HepG2 (cell line): ENCODE results near the gene MAN2B2. TPM values are rescaled to one million over a fixed set of nuclear protein-coding genes. Genes with fewer than 3 reads are reported as not detected.

Experiments used
- AKAP8 ChIP-seq: sonication (generic); formaldehyde crosslinking; IDR thresholded peaks from 2 replicates; pipeline ENCODE4 v1.5.1; 2020; ENCODE audit warnings: mild to moderate bottlenecking, missing genetic modification reagents
- BRD4 ChIP-seq: sonication (generic); formaldehyde crosslinking; IDR thresholded peaks from 2 replicates; pipeline ENCODE4 v1.4.0; 2020; ENCODE audit warnings: missing genetic modification reagents
- ERF ChIP-seq: IDR thresholded peaks from 2 replicates; pipeline ENCODE4 v1.6.1; 2018; ENCODE audit warnings: missing biosample characterization, missing genetic modification reagents
- MXI1 ChIP-seq: IDR thresholded peaks from 3 replicates; pipeline ENCODE4 v1.6.1; 2012; ENCODE audit warnings: low read depth, low read length, inconsistent platforms, borderline replicate concordance
- PAX8 ChIP-seq: sonication (generic); formaldehyde crosslinking; IDR thresholded peaks from 2 replicates; pipeline ENCODE4 v1.8.0; 2022; ENCODE audit warnings: mild to moderate bottlenecking, missing genetic modification reagents, borderline replicate concordance
- PPARG ChIP-seq: conservative IDR thresholded peaks from 2 replicates; pipeline ENCODE4 v1.6.1; 2016; ENCODE audit warnings: missing biosample characterization, missing genetic modification reagents
- SIN3A ChIP-seq: IDR thresholded peaks from 2 replicates; pipeline ENCODE4 v1.6.1; 2011; ENCODE audit warnings: low read depth, mild to moderate bottlenecking, control low read depth, low read length, borderline replicate concordance
- SUZ12 ChIP-seq: fragments of 150-350 bp; IDR thresholded peaks from 2 replicates; pipeline ENCODE4 v1.6.1; 2014; ENCODE audit warnings: low read depth, low read length
- TBX3 ChIP-seq: fragments of 450-650 bp; IDR thresholded peaks from 2 replicates; pipeline ENCODE4 v1.6.1; 2017; ENCODE audit warnings: antibody characterized with exemption, mild to moderate bottlenecking, inconsistent platforms, borderline replicate concordance
- ZNF44 ChIP-seq: sonication (generic); formaldehyde crosslinking; IDR thresholded peaks from 2 replicates; pipeline ENCODE4 v1.5.1; 2020; ENCODE audit warnings: mild to moderate bottlenecking, missing genetic modification reagents
- ZNF672 ChIP-seq: sonication (generic); formaldehyde crosslinking; IDR thresholded peaks from 2 replicates; pipeline ENCODE4 v1.8.1; 2022; ENCODE audit warnings: missing genetic modification reagents
- ZNF850 ChIP-seq: sonication (generic); formaldehyde crosslinking; conservative IDR thresholded peaks from 2 replicates; pipeline ENCODE4 v1.9.0; 2021; ENCODE audit warnings: mild to moderate bottlenecking, missing genetic modification reagents
- polyA plus RNA-seq, 8 experiments: library from polyadenylated mRNA; depleted of rRNA in 3 of 8; stranded (reverse) in 7 of 8; unstranded in 1 of 8; fragments of >200 nt; fragmentation: Illumina TruSeq in 4 of 8; extraction: Trizol in 4 of 8; gene quantifications; 2 replicates each; pipeline versions ENCODE4 v1.2.1 to v1.2.3, GENCODE V29; 2011 to 2016; ENCODE audit warnings: low read depth in 4 of 8, missing spikeins in 1 of 8, mixed read lengths in 1 of 8; ENCODE audit not compliant: insufficient read depth in 1 of 8
- total RNA-seq, 5 experiments: library from RNA; depleted of rRNA; stranded (reverse); fragments of >200 nt; fragmentation: Illumina TruSeq; extraction: Trizol; gene quantifications; 2 replicates each; pipeline ENCODE4 v1.2.3, GENCODE V29; 2016; ENCODE audit warnings: low read depth in 1 of 5
- TF ChIP-seq, protein P1 (sequence below), 2 experiments: fragments of 450-650 bp in 1 of 2; sonication (generic) in 1 of 2; formaldehyde crosslinking in 1 of 2; IDR thresholded peaks; 2 replicates each; pipeline versions ENCODE4 v1.6.1 to v1.8.0; 2016 to 2022; ENCODE audit warnings: antibody characterized with exemption in 1 of 2, mild to moderate bottlenecking in 1 of 2, missing genetic modification reagents in 1 of 2
- TF ChIP-seq, protein P2 (sequence below): sonication (generic); formaldehyde crosslinking; IDR thresholded peaks from 2 replicates; pipeline ENCODE4 v1.8.0; 2022; ENCODE audit warnings: missing genetic modification reagents, mild to moderate bottlenecking, moderate library complexity, borderline replicate concordance
- TF ChIP-seq, protein P3 (sequence below): sonication (generic); formaldehyde crosslinking; IDR thresholded peaks from 2 replicates; pipeline ENCODE4 v1.5.1; 2020; ENCODE audit warnings: missing genetic modification reagents, mild to moderate bottlenecking, borderline replicate concordance

The MAN2B2 gene
- total and polyA plus RNA-seq, 2 of the 13 experiments (the other 11 are each of a cell fraction or from before 2014, with no cell fraction given), result 4.8 to 5.4 TPM

DNA sequence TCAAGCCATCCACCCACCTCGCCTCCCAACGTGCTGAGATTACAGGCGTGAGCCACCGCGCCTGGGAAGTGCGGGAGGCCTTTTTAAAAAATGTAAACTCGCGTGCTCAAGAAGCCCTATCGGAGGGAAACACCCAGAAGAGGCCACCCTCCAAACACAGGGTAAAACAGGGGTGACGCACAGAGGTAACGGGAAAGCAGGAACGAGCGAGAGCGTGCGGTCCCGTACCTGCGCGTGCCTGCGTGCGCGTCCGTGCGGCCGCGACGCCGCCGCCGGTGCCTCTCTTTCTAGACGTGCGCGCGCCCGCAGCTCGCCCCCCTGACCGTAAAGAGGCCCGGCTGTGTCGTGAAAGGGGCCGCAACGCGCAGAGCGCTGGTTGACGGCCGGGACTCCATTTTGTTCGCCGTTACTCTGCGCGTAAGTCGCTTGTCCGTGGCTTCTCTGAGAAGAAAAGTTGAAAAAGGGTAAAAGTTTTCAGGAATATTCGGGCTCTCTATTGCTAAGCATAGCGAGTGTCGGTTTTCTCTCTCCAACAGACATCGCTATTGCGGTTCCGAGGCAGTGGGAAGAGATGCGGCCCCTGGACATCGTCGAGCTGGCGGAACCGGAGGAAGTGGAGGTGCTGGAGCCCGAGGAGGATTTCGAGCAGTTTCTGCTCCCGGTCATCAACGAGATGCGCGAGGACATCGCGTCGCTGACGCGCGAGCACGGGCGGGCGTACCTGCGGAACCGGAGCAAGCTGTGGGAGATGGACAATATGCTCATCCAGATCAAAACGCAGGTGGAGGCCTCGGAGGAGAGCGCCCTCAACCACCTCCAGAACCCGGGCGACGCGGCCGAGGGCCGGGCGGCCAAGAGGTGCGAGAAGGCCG lies 65.5 kb downstream of the MAN2B2 start, which contains the start of gene MRFAP1 (continued):
- TF ChIP-seq, protein P1, sequence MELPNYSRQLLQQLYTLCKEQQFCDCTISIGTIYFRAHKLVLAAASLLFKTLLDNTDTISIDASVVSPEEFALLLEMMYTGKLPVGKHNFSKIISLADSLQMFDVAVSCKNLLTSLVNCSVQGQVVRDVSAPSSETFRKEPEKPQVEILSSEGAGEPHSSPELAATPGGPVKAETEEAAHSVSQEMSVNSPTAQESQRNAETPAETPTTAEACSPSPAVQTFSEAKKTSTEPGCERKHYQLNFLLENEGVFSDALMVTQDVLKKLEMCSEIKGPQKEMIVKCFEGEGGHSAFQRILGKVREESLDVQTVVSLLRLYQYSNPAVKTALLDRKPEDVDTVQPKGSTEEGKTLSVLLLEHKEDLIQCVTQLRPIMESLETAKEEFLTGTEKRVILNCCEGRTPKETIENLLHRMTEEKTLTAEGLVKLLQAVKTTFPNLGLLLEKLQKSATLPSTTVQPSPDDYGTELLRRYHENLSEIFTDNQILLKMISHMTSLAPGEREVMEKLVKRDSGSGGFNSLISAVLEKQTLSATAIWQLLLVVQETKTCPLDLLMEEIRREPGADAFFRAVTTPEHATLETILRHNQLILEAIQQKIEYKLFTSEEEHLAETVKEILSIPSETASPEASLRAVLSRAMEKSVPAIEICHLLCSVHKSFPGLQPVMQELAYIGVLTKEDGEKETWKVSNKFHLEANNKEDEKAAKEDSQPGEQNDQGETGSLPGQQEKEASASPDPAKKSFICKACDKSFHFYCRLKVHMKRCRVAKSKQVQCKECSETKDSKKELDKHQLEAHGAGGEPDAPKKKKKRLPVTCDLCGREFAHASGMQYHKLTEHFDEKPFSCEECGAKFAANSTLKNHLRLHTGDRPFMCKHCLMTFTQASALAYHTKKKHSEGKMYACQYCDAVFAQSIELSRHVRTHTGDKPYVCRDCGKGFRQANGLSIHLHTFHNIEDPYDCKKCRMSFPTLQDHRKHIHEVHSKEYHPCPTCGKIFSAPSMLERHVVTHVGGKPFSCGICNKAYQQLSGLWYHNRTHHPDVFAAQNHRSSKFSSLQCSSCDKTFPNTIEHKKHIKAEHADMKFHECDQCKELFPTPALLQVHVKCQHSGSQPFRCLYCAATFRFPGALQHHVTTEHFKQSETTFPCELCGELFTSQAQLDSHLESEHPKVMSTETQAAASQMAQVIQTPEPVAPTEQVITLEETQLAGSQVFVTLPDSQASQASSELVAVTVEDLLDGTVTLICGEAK (IDR thresholded peaks at IDR 0.05), result no peak
- TF ChIP-seq, protein P1 (CRISPR knock-in tag; IDR thresholded peaks at IDR 0.05), result peak; percentile 21; the same call in 1 of the 2 replicates
- TF ChIP-seq, protein P2, sequence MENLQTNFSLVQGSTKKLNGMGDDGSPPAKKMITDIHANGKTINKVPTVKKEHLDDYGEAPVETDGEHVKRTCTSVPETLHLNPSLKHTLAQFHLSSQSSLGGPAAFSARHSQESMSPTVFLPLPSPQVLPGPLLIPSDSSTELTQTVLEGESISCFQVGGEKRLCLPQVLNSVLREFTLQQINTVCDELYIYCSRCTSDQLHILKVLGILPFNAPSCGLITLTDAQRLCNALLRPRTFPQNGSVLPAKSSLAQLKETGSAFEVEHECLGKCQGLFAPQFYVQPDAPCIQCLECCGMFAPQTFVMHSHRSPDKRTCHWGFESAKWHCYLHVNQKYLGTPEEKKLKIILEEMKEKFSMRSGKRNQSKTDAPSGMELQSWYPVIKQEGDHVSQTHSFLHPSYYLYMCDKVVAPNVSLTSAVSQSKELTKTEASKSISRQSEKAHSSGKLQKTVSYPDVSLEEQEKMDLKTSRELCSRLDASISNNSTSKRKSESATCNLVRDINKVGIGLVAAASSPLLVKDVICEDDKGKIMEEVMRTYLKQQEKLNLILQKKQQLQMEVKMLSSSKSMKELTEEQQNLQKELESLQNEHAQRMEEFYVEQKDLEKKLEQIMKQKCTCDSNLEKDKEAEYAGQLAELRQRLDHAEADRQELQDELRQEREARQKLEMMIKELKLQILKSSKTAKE (CRISPR knock-in tag), result 0 out of 2 replicates have a peak, but pooled peaks have one; percentile 39
- TF ChIP-seq SUZ12 (no peak), PPARG (CRISPR knock-in tag) (0 out of 2 replicates have a peak, but pooled peaks have one; percentile 15), PAX8 (CRISPR knock-in tag) (0 out of 2 replicates have a peak, but pooled peaks have one; percentile 89), SIN3A (peak; percentile 62; the same call in 1 of the 2 replicates), TBX3 (no peak), ZNF44 (CRISPR knock-in tag) (peak; percentile 90; the same call in 1 of the 2 replicates), MXI1 (peak; percentile 67; the same call in 1 of the 3 replicates), BRD4 (CRISPR knock-in tag) (no peak; the same call in 1 of the 2 replicates), ZNF850 (CRISPR knock-in tag) (peak; percentile 53; the same call in 1 of the 2 replicates), ERF (peak; percentile 92), ZNF672 (CRISPR knock-in tag) (0 out of 2 replicates have a peak, but pooled peaks have one; percentile 76), AKAP8 (no peak)
- TF ChIP-seq, protein P3, sequence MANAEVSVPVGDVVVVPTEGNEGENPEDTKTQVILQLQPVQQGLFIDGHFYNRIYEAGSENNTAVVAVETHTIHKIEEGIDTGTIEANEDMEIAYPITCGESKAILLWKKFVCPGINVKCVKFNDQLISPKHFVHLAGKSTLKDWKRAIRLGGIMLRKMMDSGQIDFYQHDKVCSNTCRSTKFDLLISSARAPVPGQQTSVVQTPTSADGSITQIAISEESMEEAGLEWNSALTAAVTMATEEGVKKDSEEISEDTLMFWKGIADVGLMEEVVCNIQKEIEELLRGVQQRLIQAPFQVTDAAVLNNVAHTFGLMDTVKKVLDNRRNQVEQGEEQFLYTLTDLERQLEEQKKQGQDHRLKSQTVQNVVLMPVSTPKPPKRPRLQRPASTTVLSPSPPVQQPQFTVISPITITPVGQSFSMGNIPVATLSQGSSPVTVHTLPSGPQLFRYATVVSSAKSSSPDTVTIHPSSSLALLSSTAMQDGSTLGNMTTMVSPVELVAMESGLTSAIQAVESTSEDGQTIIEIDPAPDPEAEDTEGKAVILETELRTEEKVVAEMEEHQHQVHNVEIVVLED (CRISPR knock-in tag), result peak; percentile 100
